GM19395 (cell line): Measurements from ENCODE around the gene VDAC1.

Source experiments
- ATAC-seq: cut with Tn5 transposase; IDR thresholded peaks from one replicate; pipeline ENCODE4 v1.9.1; 2021; ENCODE audit warnings: mild to moderate bottlenecking, moderate library complexity; ENCODE audit not compliant: unreplicated experiment

VDAC1 gene

DNA sequence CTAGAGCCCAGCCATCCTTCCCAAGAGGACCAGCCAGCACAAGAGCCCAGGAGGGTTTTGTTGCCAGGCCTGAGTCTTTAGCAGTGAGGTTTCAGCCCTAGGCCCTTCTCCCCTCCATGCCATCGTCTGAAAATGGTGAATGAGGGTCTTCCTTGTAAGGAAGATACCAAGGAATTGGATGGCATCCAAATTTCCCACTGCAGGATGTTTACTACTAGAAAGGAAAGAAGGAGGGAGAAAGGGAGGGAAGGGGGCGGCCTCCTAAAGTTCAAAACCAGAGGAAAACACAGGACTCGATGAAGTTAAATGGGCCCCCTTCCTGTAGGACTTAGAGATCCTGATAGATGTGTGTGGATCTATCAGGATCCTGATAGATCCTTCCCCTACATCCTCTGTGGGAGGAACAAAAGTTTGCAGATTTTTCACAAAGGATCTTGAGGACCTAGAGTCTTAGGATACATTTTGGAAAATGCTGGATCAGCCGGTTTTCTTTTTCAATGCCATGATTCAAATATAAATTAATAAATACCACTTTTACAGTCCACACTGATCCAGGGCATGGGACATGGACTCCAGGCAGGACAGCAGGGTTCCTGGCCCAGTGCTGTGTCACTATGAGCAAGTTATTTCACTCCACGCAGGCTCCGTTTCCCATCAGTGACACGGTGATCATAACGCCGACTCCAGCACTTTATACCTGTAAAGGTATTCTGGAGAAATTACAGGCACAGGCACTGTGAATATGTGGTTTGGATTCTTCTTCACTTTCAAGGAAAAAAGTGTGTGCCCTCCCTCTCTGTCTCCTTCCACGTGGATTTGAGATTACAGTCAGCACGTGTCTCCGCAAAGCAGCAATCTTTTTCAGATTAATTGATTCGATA lies 77.2 kb downstream of the VDAC1 start:
- no peak for ATAC-seq

GRCh38 chr5:133926489-133927299 lies 78.1 kb downstream of the VDAC1 start:
- no peak for ATAC-seq

GRCh38 chr5:133925866-133926488 lies 78.8 kb downstream of the VDAC1 start:
- no peak for ATAC-seq

GRCh38 chr5:133925269-133925668 lies 79.5 kb downstream of the VDAC1 start:
- no peak for ATAC-seq

DNA sequence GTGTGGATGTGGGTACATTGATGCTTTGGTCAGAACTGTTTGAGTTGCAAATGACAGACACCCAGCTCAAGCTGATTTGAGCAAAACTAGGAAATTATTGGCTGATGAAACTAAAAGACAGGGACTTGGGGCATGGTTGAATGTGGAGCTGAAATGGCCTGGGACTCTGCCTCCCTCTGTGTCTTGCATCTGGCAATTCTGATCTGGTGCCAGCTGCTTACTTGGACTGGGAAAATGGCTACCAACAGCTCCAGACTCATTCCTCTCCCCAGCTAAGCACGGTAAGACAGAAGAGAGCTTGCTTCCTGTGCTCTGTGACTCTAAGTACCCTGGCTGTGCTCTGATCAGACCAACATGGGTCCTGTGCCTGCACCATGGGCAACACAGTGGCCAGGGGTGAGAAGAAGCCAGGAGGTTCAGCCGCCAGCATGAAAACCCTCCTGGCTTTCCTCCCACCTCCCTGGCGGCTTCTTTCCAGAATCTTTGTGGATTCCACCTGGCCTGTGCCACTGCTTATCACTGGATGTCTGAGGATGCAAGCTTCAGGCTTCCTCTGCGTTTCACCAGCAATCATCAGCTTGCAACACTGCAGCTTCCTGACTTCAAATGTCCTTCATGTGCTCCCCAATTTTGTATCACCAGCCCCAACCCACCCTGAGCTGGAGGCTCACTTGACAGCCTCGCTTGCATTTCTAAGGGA lies 80.4 kb downstream of the VDAC1 start:
- no peak for ATAC-seq

GRCh38 chr5:133921979-133922378 lies 82.8 kb downstream of the VDAC1 start:
- ATAC-seq = no peak
